ENCODE data around the gene NEAT1. TPM values are rescaled to one million over a fixed set of nuclear protein-coding genes. Genes with fewer than 3 reads are reported as not detected.
A peak's percentile ranks its signal among the peaks of the same experiment; 100 is the strongest.
"Not testable (repeated sequence)": the region's sequence is repeated elsewhere in the genome, so short reads cannot be mapped to it uniquely, and the experiment has no call there.

NEAT1 gene
- total RNA-seq, 1 donor from 2014 or later, result 308 TPM

- no peak for DNase-seq
Measured at GRCh38 chr11:65410936-65411680, 11.5 kb upstream of the NEAT1 start.

- no peak for DNase-seq
Measured at GRCh38 chr11:65411681-65412070, 10.9 kb upstream of the NEAT1 start.

GRCh38 chr11:65412271-65413076, 10.1 kb upstream of the NEAT1 start:
- DNase-seq, result no peak

GRCh38 chr11:65413077-65413664, 9.4 kb upstream of the NEAT1 start:
- not testable (repeated sequence) for DNase-seq

GRCh38 chr11:65414776-65415498, 7.7 kb upstream of the NEAT1 start:
- DNase-seq, result no peak

GRCh38 chr11:65415499-65416340, 6.9 kb upstream of the NEAT1 start:
- DNase-seq, result no peak

GRCh38 chr11:65416341-65416824, 6.2 kb upstream of the NEAT1 start:
- DNase-seq, result peak; percentile 67

GRCh38 chr11:65416841-65417701, 5.5 kb upstream of the NEAT1 start:
- DNase-seq, result no peak

GRCh38 chr11:65417702-65418430, 4.7 kb upstream of the NEAT1 start:
- DNase-seq, result no peak

GRCh38 chr11:65418431-65418680, 4.2 kb upstream of the NEAT1 start:
- no peak for DNase-seq

- peak; percentile 95 for DNase-seq
Measured at GRCh38 chr11:65418681-65419459, 3.7 kb upstream of the NEAT1 start.

- DNase-seq, result no peak
Measured at GRCh38 chr11:65419460-65419771, 3.2 kb upstream of the NEAT1 start.

- DNase-seq, result peak; percentile 94
Measured at GRCh38 chr11:65419772-65420481, 2.7 kb upstream of the NEAT1 start.

GRCh38 chr11:65420506-65420905, 2.1 kb upstream of the NEAT1 start:
- no peak for DNase-seq

GRCh38 chr11:65420979-65421793, 1.4 kb upstream of the NEAT1 start:
- DNase-seq, result peak; percentile 87

- DNase-seq, result peak; percentile 97
Measured at GRCh38 chr11:65421794-65422632, 585 bp upstream of the NEAT1 start.

Measured in skin of body (tissue), 2 donors.